ENCODE results near the gene PDGFB. TPM values are rescaled to one million over a fixed set of nuclear protein-coding genes. Genes with fewer than 3 reads are reported as not detected.

The PDGFB gene
- total RNA-seq, 1 experiment from 2014 or later = 9.2 TPM

DNA sequence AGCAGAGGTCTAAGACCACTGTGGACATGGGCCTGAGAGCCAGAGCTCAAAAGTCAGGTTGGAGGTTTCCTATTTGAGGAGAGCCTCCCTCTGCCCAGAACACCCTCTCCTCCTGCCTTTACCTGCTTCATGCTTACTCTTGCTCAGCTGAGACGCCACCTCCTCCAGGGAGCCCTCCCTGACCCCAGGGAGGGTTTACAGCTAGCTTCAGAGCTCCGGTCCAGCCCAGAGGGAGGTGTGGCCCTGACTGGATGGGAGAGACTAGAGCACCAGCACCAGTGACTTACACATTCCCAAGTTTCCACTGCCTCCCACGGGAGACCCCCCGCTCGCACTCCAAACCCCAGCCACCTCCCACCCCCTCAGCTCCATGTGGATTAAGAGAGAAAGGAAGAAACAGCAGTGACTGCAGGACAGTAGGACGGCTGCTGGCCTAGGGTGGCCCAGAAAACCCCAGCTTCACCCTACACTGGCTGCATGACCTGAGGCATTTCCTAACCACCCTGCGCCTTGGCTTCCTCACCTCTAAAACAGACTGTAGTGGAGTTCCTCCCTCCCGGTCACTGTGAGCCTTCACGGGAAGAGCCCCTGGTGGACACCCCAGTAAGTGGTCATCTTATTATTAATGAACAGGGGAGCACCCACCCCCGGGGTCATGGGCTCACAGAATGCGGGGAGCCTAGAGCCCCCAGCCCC is 24.5 kb upstream of the PDGFB start:
- Mint-ChIP-seq H3K27me3 (ENCODE audit: low read depth) (no peaks in the 10 kb centered on the region), H3K27ac (no peak overlapping the region), H3K9me3 (peaks cover 12% of the 10 kb centered on the region), H3K4me3 (no peak overlapping the region), H3K4me1 (peaks cover 11% of the 10 kb centered on the region), H3K36me3 (peaks cover 6% of the 10 kb centered on the region)
- ATAC-seq (peak; percentile 33; the same call in 1 of the 2 replicates), DNase-seq (ENCODE audit: low spot score) (no peak)
- POLR2A ChIA-PET = no interaction called here
- TF ChIP-seq NFYB (CRISPR knock-in tag; conservative IDR thresholded peaks at IDR 0.05; ENCODE audit: low read depth) (no peak), NFE2L1 (CRISPR knock-in tag; IDR thresholded peaks at IDR 0.05) (no peak), ZNF396 (CRISPR knock-in tag; IDR thresholded peaks at IDR 0.05; ENCODE audit: borderline replicate concordance) (no peak), ATF1 (CRISPR knock-in tag; IDR thresholded peaks at IDR 0.05) (no peak)
- TF ChIP-seq, protein P1, sequence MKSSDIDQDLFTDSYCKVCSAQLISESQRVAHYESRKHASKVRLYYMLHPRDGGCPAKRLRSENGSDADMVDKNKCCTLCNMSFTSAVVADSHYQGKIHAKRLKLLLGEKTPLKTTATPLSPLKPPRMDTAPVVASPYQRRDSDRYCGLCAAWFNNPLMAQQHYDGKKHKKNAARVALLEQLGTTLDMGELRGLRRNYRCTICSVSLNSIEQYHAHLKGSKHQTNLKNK (CRISPR knock-in tag; IDR thresholded peaks at IDR 0.05) = no peak
- TF ChIP-seq, protein P2, sequence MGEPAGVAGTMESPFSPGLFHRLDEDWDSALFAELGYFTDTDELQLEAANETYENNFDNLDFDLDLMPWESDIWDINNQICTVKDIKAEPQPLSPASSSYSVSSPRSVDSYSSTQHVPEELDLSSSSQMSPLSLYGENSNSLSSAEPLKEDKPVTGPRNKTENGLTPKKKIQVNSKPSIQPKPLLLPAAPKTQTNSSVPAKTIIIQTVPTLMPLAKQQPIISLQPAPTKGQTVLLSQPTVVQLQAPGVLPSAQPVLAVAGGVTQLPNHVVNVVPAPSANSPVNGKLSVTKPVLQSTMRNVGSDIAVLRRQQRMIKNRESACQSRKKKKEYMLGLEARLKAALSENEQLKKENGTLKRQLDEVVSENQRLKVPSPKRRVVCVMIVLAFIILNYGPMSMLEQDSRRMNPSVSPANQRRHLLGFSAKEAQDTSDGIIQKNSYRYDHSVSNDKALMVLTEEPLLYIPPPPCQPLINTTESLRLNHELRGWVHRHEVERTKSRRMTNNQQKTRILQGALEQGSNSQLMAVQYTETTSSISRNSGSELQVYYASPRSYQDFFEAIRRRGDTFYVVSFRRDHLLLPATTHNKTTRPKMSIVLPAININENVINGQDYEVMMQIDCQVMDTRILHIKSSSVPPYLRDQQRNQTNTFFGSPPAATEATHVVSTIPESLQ (CRISPR knock-in tag; IDR thresholded peaks at IDR 0.05) = no peak
- TF ChIP-seq, protein P3, sequence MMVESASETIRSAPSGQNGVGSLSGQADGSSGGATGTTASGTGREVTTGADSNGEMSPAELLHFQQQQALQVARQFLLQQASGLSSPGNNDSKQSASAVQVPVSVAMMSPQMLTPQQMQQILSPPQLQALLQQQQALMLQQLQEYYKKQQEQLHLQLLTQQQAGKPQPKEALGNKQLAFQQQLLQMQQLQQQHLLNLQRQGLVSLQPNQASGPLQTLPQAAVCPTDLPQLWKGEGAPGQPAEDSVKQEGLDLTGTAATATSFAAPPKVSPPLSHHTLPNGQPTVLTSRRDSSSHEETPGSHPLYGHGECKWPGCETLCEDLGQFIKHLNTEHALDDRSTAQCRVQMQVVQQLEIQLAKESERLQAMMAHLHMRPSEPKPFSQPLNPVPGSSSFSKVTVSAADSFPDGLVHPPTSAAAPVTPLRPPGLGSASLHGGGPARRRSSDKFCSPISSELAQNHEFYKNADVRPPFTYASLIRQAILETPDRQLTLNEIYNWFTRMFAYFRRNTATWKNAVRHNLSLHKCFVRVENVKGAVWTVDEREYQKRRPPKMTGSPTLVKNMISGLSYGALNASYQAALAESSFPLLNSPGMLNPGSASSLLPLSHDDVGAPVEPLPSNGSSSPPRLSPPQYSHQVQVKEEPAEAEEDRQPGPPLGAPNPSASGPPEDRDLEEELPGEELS (CRISPR knock-in tag; IDR thresholded peaks at IDR 0.05) = no peak
- CTCF ChIA-PET = interaction anchor here (0.8 to 1.3 kb wide), 8 partner anchors 17 to 500 kb away, joined by 3 to 5 read pairs (median 3); no protein-coding TSS in a partner anchor

DNA sequence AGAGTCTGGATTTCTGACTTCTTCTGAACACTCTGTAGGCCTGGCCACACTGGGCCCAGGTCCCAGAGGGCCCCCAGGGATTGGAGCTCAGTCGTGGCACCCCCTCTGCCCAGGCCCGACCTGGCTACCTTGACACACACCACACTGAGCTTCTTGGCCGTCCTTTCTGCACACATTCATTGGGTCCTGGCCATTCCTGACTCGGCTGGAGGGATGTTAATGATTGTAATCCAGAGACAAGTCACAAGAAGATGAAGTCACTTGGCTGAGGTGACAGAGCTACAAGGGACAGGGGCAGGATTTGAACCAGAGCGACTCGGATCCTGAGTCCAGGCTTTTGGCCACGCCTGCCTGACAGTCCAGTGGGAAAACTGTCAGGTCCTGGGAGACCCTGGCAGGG is 23.9 kb upstream of the PDGFB start:
- ATAC-seq (no peak), DNase-seq (ENCODE audit: low spot score) (no peak)
- H3K4me3 Mint-ChIP-seq = no peak overlapping the region
- no peaks in the 10 kb centered on the region for H3K27me3 Mint-ChIP-seq (ENCODE audit: low read depth)
- POLR2A ChIA-PET = no interaction called here
- peaks cover 6% of the 10 kb centered on the region for H3K36me3 Mint-ChIP-seq
- H3K9me3 Mint-ChIP-seq = peaks cover 12% of the 10 kb centered on the region
- TF ChIP-seq RELA (CRISPR knock-in tag; IDR thresholded peaks at IDR 0.05; ENCODE audit: borderline replicate concordance) (no peak), ATF1 (CRISPR knock-in tag; IDR thresholded peaks at IDR 0.05) (no peak), KAT7 (CRISPR knock-in tag; IDR thresholded peaks at IDR 0.05; ENCODE audit: borderline replicate concordance) (no peak), ETV6 (CRISPR knock-in tag; IDR thresholded peaks at IDR 0.05) (no peak), ZNF121 (CRISPR knock-in tag; IDR thresholded peaks at IDR 0.05) (no peak), OVOL2 (CRISPR knock-in tag; IDR thresholded peaks at IDR 0.05; ENCODE audit: borderline replicate concordance) (no peak)
- TF ChIP-seq, protein P3 (CRISPR knock-in tag; IDR thresholded peaks at IDR 0.05) = no peak
- TF ChIP-seq, protein P4, sequence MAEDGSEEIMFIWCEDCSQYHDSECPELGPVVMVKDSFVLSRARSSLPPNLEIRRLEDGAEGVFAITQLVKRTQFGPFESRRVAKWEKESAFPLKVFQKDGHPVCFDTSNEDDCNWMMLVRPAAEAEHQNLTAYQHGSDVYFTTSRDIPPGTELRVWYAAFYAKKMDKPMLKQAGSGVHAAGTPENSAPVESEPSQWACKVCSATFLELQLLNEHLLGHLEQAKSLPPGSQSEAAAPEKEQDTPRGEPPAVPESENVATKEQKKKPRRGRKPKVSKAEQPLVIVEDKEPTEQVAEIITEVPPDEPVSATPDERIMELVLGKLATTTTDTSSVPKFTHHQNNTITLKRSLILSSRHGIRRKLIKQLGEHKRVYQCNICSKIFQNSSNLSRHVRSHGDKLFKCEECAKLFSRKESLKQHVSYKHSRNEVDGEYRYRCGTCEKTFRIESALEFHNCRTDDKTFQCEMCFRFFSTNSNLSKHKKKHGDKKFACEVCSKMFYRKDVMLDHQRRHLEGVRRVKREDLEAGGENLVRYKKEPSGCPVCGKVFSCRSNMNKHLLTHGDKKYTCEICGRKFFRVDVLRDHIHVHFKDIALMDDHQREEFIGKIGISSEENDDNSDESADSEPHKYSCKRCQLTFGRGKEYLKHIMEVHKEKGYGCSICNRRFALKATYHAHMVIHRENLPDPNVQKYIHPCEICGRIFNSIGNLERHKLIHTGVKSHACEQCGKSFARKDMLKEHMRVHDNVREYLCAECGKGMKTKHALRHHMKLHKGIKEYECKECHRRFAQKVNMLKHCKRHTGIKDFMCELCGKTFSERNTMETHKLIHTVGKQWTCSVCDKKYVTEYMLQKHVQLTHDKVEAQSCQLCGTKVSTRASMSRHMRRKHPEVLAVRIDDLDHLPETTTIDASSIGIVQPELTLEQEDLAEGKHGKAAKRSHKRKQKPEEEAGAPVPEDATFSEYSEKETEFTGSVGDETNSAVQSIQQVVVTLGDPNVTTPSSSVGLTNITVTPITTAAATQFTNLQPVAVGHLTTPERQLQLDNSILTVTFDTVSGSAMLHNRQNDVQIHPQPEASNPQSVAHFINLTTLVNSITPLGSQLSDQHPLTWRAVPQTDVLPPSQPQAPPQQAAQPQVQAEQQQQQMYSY (CRISPR knock-in tag; IDR thresholded peaks at IDR 0.05) = 0 out of 2 replicates have a peak, but pooled peaks have one; percentile 35
- peaks cover 11% of the 10 kb centered on the region for H3K4me1 Mint-ChIP-seq
- CTCF ChIA-PET = interaction anchor here (0.8 to 1.3 kb wide), 7 partner anchors 22 to 500 kb away, joined by 3 to 5 read pairs (median 3); no protein-coding TSS in a partner anchor
- H3K27ac Mint-ChIP-seq = peak overlapping the region; percentile 60; the same call in 1 of the 2 replicates

Measured in WTC11 (cell line).